IPS-15b (cell line): ENCODE results near the gene ITGA5.

Source experiments
- H3K27me3 ChIP-seq: one replicate; pipeline ENCODE4 v1.6.1; 2013; ENCODE audit warnings: low read length; ENCODE audit not compliant: control insufficient read depth, insufficient read depth
- H3K36me3 ChIP-seq: one replicate; pipeline ENCODE4 v1.6.1; 2013; ENCODE audit warnings: low read length; ENCODE audit not compliant: control insufficient read depth, insufficient read depth
- H3K4me1 ChIP-seq: one replicate; pipeline ENCODE4 v1.6.1; 2013; ENCODE audit warnings: mild to moderate bottlenecking, low read length; ENCODE audit not compliant: control insufficient read depth, insufficient read depth
- H3K4me3 ChIP-seq: one replicate; pipeline ENCODE4 v1.5.1; 2013; ENCODE audit warnings: low read depth, low read length
- H3K9ac ChIP-seq: one replicate; pipeline ENCODE4 v1.6.1; 2013; ENCODE audit warnings: low read depth, mild to moderate bottlenecking, low read length
- H3K9me3 ChIP-seq: one replicate; pipeline ENCODE4 v1.6.1; 2013; ENCODE audit warnings: mild to moderate bottlenecking, low read length; ENCODE audit not compliant: control insufficient read depth, insufficient read depth

Gene ITGA5

DNA sequence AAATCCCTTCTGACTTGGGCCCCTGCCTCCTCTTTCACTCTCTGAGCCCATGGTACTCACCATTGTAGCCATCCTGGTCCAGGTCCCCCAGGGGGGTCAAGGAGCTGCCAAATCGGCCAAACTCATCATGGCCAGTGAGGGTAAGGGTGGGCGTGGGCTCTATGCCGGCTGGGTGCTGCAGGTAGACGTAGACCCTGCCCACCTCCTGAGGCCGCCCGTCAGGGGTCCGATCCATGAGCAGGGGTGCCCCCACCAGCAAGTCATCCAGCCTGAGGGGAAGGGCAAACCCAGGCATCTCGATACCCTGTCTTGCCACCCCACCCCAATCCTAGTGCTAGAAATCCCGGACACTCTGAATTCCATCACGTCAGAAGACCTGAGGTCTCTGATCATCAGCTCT, 14.0 kb downstream of the ITGA5 start:
- Histone ChIP-seq H3K9me3 (no peaks in the 10 kb centered on the region), H3K4me3 (no peak overlapping the region), H3K9ac (no peak overlapping the region), H3K4me1 (no peaks in the 10 kb centered on the region), H3K27me3 (no peaks in the 10 kb centered on the region), H3K36me3 (peaks cover 28% of the 10 kb centered on the region)

DNA sequence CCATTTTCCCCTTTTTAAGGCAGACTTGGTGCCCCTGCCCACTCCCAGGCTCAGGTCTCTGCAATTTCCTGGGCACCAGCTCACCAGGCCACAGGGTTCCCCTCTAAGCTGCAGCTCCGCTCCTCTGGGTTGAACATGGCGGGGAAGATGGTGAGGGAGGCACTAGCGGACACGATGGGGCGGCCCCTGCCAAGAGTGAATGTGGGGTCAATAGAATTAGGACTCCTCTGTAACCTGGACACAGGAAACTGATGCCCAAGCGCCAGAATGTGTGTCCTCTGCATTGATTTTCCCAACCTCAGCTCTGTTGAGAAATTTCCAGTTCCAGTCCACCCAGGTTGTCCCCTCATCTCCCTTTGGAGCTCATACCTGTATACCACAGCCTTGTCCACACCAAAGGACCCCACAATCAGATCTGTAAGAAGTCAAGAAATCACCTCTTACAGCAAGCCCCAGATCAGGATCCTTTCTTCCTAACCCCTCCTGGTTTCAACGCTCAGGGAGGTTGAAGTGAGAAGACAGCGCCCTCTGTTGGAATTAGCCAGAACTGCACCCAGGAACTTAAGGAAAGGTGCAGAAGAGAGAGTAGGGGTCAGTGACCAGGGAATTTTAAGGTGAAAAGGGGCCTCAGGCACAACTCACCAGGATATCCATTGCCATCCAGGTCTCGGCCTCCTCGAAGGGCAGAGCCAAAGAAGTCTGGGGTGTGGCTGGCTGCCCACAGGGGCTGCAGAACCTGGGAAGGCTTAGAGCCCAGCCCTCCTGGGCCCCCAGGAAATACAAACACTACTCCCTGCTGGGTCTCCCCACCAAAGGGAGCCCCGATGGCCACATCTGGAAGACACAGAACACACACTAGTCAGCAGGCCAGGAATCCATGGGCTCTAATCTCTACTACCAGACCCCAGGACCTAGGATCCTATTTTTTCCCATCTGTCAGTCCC, 14.7 kb downstream of the ITGA5 start:
- Histone ChIP-seq H3K9ac (no peak overlapping the region), H3K4me3 (no peak overlapping the region), H3K27me3 (no peaks in the 10 kb centered on the region), H3K4me1 (no peaks in the 10 kb centered on the region), H3K36me3 (peaks cover 28% of the 10 kb centered on the region), H3K9me3 (no peaks in the 10 kb centered on the region)

DNA sequence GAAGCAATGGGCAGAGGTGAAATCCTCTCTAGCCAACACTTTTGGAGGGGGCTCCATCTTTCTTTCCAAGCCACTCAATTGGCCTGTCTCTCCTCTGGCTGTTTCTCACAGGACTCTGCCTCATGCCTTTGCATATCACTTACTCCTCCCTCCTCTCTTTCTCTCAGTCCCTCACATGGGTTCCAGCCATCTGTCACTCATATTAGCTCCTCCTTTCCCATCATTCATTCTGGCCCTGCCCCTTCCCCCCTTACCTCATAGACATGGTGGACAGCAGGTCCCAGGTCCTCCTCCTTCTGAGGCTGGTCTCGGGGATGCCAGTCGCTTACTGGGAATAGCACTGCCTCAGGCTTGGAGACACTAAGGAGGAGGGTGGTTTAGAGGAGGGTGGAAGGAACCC, 17.9 kb downstream of the ITGA5 start:
- Histone ChIP-seq H3K4me3 (no peak overlapping the region), H3K9me3 (no peaks in the 10 kb centered on the region), H3K9ac (no peak overlapping the region), H3K4me1 (no peaks in the 10 kb centered on the region), H3K27me3 (no peaks in the 10 kb centered on the region), H3K36me3 (peaks cover 30% of the 10 kb centered on the region)

DNA sequence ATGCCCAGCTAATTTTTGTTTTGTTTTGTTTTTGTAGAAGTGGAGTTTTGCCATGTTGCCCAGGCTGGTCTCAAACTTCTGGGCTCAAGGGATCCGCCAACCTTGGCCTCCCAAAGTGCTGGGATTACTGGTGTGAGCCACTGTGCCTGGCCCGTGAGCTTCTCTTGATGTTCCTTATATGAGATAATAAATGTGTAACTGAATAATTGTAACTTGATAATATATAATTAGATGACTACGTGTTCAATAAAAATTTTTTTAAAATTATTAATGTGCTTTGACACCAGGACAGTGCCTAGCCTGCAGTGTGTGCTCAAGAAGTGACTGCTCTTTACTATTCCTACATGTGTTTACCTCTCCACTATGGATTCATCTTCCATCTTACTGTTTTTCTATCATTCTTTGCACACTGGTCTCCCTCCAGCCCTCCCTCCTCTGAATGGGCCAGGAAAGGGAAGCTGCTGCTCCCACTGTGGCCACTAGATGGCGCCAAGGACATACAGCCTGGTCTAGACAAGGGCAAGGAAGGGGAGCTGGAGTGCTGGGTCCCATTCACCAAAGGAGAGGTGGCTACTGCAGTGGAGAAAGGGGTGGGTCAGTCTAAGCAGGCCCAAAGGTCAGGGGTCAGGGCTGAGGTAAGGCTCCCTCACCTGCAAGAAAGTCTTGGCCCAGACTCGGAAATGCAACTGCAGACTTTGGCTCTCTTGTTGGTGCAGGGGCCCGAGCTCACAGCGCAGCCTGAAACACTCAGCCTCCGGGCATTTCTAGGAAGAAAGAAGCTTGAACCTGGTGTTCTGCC, 19.9 kb downstream of the ITGA5 start:
- peaks cover 37% of the 10 kb centered on the region for H3K36me3 ChIP-seq
- H3K4me1 ChIP-seq, result peaks cover under 1% of the 10 kb centered on the region
- no peak overlapping the region for H3K4me3 ChIP-seq
- no peaks in the 10 kb centered on the region for H3K27me3 ChIP-seq
- no peaks in the 10 kb centered on the region for H3K9me3 ChIP-seq
- no peak overlapping the region for H3K9ac ChIP-seq

DNA sequence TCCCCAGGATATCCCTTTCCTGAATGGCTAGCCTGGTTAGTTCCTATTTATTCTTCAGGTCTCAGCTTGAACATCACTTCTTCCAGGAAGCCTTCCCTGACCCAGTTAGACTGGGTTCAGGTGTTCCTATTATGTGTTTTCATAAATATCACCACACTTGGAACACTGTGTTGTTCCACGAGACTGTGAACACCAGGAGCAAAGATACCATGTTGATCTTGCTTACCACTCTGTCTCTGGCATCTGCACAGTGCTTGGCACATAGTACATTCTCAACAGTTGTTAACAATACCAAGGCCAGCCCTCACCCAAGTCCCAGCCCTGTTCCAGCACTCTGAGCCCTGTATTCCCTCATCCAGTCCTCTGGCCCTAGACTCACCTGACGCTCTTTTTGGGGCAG, 20.8 kb downstream of the ITGA5 start:
- Histone ChIP-seq H3K4me3 (no peak overlapping the region), H3K4me1 (peaks cover 8% of the 10 kb centered on the region), H3K9me3 (no peaks in the 10 kb centered on the region), H3K36me3 (peaks cover 29% of the 10 kb centered on the region), H3K27me3 (peaks cover under 1% of the 10 kb centered on the region), H3K9ac (no peak overlapping the region)

DNA sequence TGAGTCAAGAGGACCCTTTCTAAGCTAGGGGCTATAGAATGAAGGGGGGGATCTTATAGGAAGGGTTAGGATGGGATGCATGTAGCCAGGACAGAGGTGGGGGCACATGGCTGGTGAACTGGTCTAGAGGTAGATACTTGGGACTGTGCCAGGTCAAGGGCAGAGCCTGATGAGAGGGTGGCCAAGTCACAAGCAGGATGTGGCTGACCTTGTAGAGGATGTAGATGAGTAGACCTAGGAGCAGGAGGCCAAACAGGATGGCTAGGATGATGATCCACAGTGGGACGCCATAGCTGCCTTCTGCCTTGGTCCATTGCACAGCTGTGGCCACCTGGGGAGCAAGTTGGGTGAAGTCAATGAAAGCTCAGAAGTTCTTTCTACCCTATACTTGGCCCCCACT, 21.9 kb downstream of the ITGA5 start:
- Histone ChIP-seq H3K36me3 (peaks cover 24% of the 10 kb centered on the region), H3K9me3 (no peaks in the 10 kb centered on the region), H3K9ac (no peak overlapping the region), H3K27me3 (peaks cover 7% of the 10 kb centered on the region), H3K4me1 (peaks cover 8% of the 10 kb centered on the region), H3K4me3 (no peak overlapping the region)

DNA sequence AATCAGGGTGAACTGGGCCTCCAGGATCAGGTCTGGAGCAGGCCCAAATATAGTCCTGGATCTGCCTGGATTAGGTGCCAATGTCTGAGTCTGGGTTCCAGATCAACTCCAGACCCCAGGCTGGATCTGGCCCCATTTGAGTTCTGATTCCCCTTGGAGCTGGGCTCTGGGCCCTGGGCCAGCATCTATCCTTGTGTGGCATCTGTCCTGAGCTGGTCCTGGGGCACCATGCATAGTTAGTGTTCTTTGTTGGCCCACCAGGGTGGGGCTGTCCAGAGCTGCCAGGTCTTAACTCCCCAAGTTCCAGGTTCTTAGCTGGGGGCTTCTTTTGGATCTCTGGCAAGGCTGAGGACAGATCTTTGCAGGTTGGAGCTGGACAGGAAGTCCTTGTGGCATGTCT, 23.5 kb downstream of the ITGA5 start:
- no peaks in the 10 kb centered on the region for H3K9me3 ChIP-seq
- H3K36me3 ChIP-seq, result peaks cover 21% of the 10 kb centered on the region
- H3K9ac ChIP-seq, result no peak overlapping the region

DNA sequence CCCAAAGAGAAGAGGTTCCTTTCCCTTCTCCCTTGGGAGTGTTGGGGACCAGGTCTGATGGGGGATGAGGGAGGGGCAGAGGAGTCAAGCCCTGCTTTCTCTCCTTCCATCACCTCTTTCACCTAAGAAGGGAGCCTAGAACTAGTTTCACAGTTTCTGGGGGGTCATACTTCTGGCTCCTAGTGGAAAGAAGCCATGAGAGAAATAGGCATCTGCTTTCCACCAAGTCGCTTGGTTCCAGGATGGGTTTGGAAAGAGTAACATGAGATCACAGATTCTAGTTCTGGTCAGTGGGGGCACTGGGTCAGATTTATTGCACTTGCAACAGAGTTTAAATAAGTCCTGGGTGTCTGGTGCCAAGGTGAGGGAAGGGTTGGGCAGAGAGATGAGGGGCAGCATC, 24.1 kb downstream of the ITGA5 start:
- H3K4me3 ChIP-seq, result no peak overlapping the region
- peaks cover 13% of the 10 kb centered on the region for H3K4me1 ChIP-seq
- peaks cover 20% of the 10 kb centered on the region for H3K36me3 ChIP-seq
- H3K27me3 ChIP-seq, result peaks cover 7% of the 10 kb centered on the region
- no peak overlapping the region for H3K9ac ChIP-seq
- no peaks in the 10 kb centered on the region for H3K9me3 ChIP-seq

More for the DNA sequence above, 23.5 kb downstream of the ITGA5 start:
- peaks cover 7% of the 10 kb centered on the region for H3K27me3 ChIP-seq
- no peak overlapping the region for H3K4me3 ChIP-seq
- H3K4me1 ChIP-seq, result peaks cover 13% of the 10 kb centered on the region

DNA sequence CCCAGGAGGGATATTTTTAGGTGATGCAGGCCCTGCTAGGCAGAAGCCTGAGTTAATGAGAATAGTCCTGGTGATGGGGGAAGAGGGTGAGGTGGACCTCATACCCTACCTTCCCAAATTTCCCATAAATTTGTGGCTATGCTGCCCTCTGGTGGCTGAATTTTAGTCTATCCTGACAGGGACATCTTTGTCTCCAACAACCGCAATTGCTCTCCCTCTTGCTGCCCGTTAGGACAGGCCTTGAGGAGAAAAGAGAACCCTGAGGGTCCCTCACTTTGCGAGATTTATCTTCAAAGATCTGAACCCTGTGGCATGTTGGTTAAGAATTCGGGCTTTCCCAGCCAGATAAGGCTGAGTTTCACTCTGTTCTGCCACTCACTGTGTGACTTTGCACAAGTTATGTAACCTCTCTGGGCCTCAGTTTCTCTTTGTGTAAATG, 24.8 kb downstream of the ITGA5 start:
- H3K4me1 ChIP-seq, result peaks cover 20% of the 10 kb centered on the region
- no peak overlapping the region for H3K4me3 ChIP-seq

DNA sequence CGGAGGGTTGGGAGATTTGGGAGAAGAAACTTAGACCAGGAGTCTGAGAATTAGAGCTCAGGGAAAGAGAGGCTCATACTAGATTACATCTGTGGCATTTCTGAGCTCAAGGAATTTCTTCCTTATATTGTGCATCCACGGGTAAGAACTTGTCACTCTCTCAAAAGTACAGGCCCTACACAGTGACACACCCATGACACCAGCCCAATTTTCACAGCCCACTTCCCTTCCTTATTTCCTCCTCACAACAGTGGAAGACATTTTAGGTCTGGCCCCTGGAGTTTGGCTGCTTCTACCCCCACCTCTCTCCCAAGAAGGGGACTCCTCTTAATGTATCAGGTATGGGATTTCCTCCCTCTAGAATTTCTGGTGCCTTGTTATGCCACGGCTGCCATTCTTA, 25.3 kb downstream of the ITGA5 start:
- H3K4me3 ChIP-seq, result no peak overlapping the region
- H3K9ac ChIP-seq, result no peak overlapping the region
- peaks cover 22% of the 10 kb centered on the region for H3K36me3 ChIP-seq
- H3K9me3 ChIP-seq, result no peaks in the 10 kb centered on the region
- H3K27me3 ChIP-seq, result peaks cover 7% of the 10 kb centered on the region
- peaks cover 26% of the 10 kb centered on the region for H3K4me1 ChIP-seq

More for the DNA sequence above, 24.8 kb downstream of the ITGA5 start:
- Histone ChIP-seq H3K9me3 (no peaks in the 10 kb centered on the region), H3K9ac (no peak overlapping the region), H3K27me3 (peaks cover 7% of the 10 kb centered on the region), H3K36me3 (peaks cover 20% of the 10 kb centered on the region)

DNA sequence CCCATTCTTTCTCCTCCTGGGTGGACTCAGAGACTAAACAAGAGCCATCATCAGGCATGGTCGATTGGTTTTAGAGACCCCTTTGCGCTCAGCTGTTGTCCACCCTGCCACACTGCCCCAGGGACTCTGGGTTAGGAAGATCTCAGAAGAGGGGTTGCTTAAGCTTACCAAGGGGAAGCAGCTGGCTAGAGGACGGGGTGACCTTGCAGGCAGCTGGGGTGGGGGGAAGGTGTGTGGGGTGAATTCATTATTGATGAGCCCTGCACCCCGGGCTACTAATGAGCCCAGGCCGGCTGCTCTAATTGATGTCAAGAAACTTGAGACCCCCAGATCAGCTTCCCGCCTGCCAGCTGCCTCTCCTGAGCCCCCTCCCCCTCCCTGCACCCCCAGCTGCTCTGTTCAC, 25.9 kb downstream of the ITGA5 start:
- H3K4me3 ChIP-seq, result no peak overlapping the region
- no peaks in the 10 kb centered on the region for H3K9me3 ChIP-seq
- H3K27me3 ChIP-seq, result peaks cover 7% of the 10 kb centered on the region
- H3K4me1 ChIP-seq, result peaks cover 31% of the 10 kb centered on the region
- no peak overlapping the region for H3K9ac ChIP-seq
- peaks cover 18% of the 10 kb centered on the region for H3K36me3 ChIP-seq
